ENCODE measurements around the gene LRFN2.

Gene LRFN2

GRCh38 chr6:40516429-40516828 is 70.7 kb downstream of the LRFN2 start:
- DNase-seq (ENCODE audit: insufficient read length, low spot score) (no peak), FAIRE-seq (no peak)
- TF ChIP-seq PAX5 (IDR thresholded peaks at IDR 0.05; ENCODE audit: insufficient read depth, low read length, severe bottlenecking) (no peak), POU2F2 (IDR thresholded peaks at IDR 0.05; ENCODE audit: low read depth, low read length) (no peak), POLR2AphosphoS5 (IDR thresholded peaks at IDR 0.05; ENCODE audit: low read depth, low read length) (no peak), POLR2A (IDR thresholded peaks at IDR 0.05; ENCODE audit: low read depth, low read length) (no peak), SPI1 (IDR thresholded peaks at IDR 0.05; ENCODE audit: low read depth, low read length) (no peak), TAF1 (IDR thresholded peaks at IDR 0.05; ENCODE audit: low read depth, low read length) (no peak)

DNA sequence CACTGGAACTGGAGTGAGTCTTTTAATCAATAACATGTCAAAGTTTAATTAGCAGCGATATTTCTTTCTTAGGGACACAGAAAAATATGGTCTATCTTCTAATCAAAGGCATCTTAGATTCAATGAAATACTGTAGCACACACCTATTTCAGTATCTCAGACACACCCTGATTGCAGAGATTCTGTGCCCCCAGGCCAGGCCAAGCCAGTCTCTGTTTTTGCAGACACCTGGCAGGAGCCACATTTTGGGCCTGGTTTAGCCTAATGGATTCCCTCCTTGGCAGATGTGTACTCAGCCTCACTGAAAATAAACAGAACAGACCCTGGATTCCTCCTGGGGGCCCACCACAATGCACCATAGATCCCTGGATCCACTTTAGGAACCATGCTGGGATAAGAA is 74.8 kb downstream of the LRFN2 start:
- TF ChIP-seq POU2F2 (IDR thresholded peaks at IDR 0.05; ENCODE audit: low read depth, low read length) (no peak), POLR2A (IDR thresholded peaks at IDR 0.05; ENCODE audit: low read depth, low read length) (no peak)
- DNase-seq (ENCODE audit: insufficient read length, low spot score): no peak
- no peak for FAIRE-seq

DNA sequence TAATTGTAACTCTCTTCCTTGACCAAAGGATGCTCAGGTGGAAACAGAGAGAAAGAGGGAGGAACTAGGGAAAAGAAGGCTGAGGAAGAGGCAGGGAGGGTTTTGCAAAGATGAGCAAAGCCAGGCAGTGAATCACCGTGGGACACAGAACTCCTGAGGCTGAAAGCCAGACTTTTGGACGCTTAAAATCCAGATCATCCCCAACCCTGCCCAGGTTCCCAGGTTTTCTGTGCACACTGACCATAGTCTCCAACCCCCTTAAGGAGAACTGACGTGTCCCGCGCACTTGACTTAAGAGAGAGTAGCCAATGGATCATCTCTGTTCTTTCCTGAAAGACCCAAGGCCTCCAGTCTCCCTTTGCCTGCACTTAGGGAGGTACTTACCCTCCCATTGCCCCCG is 75.3 kb downstream of the LRFN2 start:
- no peak for DNase-seq (ENCODE audit: insufficient read length, low spot score)
- TF ChIP-seq POLR2A (IDR thresholded peaks at IDR 0.05; ENCODE audit: low read depth, low read length) (no peak), TAF1 (IDR thresholded peaks at IDR 0.05; ENCODE audit: low read depth, low read length) (no peak), POU2F2 (IDR thresholded peaks at IDR 0.05; ENCODE audit: low read depth, low read length) (no peak), PAX5 (IDR thresholded peaks at IDR 0.05; ENCODE audit: insufficient read depth, low read length, severe bottlenecking) (no peak), SPI1 (IDR thresholded peaks at IDR 0.05; ENCODE audit: low read depth, low read length) (no peak), POLR2AphosphoS5 (IDR thresholded peaks at IDR 0.05; ENCODE audit: low read depth, low read length) (no peak)
- no peak for FAIRE-seq

GRCh38 chr6:40510442-40510841 is 76.7 kb downstream of the LRFN2 start:
- TF ChIP-seq POLR2AphosphoS5 (IDR thresholded peaks at IDR 0.05; ENCODE audit: low read depth, low read length) (no peak), POLR2A (IDR thresholded peaks at IDR 0.05; ENCODE audit: low read depth, low read length) (no peak), PAX5 (IDR thresholded peaks at IDR 0.05; ENCODE audit: insufficient read depth, low read length, severe bottlenecking) (no peak), SPI1 (IDR thresholded peaks at IDR 0.05; ENCODE audit: low read depth, low read length) (no peak), POU2F2 (IDR thresholded peaks at IDR 0.05; ENCODE audit: low read depth, low read length) (no peak), TAF1 (IDR thresholded peaks at IDR 0.05; ENCODE audit: low read depth, low read length) (no peak)
- DNase-seq (ENCODE audit: insufficient read length, low spot score) (no peak), FAIRE-seq (no peak)

- DNase-seq (ENCODE audit: insufficient read length, low spot score) (no peak), FAIRE-seq (no peak)
- TF ChIP-seq TAF1 (IDR thresholded peaks at IDR 0.05; ENCODE audit: low read depth, low read length) (no peak), POU2F2 (IDR thresholded peaks at IDR 0.05; ENCODE audit: low read depth, low read length) (no peak), SPI1 (IDR thresholded peaks at IDR 0.05; ENCODE audit: low read depth, low read length) (no peak), PAX5 (IDR thresholded peaks at IDR 0.05; ENCODE audit: insufficient read depth, low read length, severe bottlenecking) (no peak), POLR2AphosphoS5 (IDR thresholded peaks at IDR 0.05; ENCODE audit: low read depth, low read length) (no peak), POLR2A (IDR thresholded peaks at IDR 0.05; ENCODE audit: low read depth, low read length) (no peak)
Observed at GRCh38 chr6:40509716-40510260, 77.4 kb downstream of the LRFN2 start.

DNA sequence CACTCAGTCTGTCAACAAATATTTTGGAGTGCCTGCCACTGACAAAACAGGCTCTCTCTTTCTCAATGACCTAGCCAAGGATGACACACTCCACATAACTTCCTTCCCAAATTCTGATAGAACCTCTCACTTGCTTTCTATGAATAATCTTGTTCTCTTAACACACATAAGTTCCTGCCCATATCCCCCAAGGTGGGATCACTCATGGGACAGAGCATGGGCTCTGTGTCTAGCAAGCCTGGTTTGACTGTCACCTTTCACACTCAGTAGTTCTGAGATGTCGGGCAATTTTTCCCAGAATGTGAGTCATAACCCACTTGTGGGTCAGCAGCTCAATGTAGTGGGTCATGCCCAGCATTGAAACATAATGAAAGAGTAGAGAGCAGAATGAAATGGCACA is 78.1 kb downstream of the LRFN2 start:
- FAIRE-seq: no peak
- TF ChIP-seq POLR2A (IDR thresholded peaks at IDR 0.05; ENCODE audit: low read depth, low read length): no peak
- no peak for TF ChIP-seq POU2F2 (IDR thresholded peaks at IDR 0.05; ENCODE audit: low read depth, low read length)
- TF ChIP-seq SPI1 (IDR thresholded peaks at IDR 0.05; ENCODE audit: low read depth, low read length): no peak
- TF ChIP-seq TAF1 (IDR thresholded peaks at IDR 0.05; ENCODE audit: low read depth, low read length): no peak
- no peak for TF ChIP-seq PAX5 (IDR thresholded peaks at IDR 0.05; ENCODE audit: insufficient read depth, low read length, severe bottlenecking)
- no peak for TF ChIP-seq POLR2AphosphoS5 (IDR thresholded peaks at IDR 0.05; ENCODE audit: low read depth, low read length)

GRCh38 chr6:40506954-40507353 is 80.2 kb downstream of the LRFN2 start:
- FAIRE-seq: no peak
- no peak for TF ChIP-seq POLR2A (IDR thresholded peaks at IDR 0.05; ENCODE audit: low read depth, low read length)
- TF ChIP-seq POLR2AphosphoS5 (IDR thresholded peaks at IDR 0.05; ENCODE audit: low read depth, low read length): no peak
- TF ChIP-seq TAF1 (IDR thresholded peaks at IDR 0.05; ENCODE audit: low read depth, low read length): no peak
- TF ChIP-seq PAX5 (IDR thresholded peaks at IDR 0.05; ENCODE audit: insufficient read depth, low read length, severe bottlenecking): no peak
- no peak for TF ChIP-seq POU2F2 (IDR thresholded peaks at IDR 0.05; ENCODE audit: low read depth, low read length)
- no peak for TF ChIP-seq SPI1 (IDR thresholded peaks at IDR 0.05; ENCODE audit: low read depth, low read length)

More for the DNA sequence above, 78.1 kb downstream of the LRFN2 start:
- no peak for DNase-seq (ENCODE audit: insufficient read length, low spot score)

DNA sequence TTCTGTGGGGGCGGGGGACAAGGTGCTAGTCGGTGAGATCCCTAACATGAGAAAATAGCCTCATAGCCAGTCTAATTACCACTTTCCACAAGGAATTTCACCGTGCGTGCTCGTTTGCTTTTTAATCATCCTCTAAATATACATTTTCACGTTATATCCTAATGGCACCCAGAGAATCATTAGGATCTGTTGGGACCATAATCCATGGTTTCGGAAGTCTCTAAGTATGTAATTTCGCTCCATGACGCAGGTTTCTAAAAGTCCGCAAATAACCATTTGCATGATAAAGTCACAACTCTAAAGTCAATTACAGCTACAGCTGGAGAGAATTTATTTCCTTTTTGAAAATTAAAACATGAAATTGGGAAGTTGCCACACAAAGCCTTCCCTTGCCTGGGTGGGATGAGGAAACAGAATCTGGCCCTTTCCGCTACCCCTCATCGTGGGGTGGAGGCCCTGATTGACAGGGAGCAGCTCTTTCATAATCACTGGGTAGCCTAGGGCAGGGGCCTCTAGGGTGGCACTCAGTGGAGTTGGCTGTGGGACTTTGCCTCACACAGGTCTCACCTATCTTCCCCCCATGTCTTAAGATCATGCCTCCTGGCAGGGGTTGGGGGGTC is 81.9 kb downstream of the LRFN2 start:
- TF ChIP-seq TAF1 (IDR thresholded peaks at IDR 0.05; ENCODE audit: low read depth, low read length) (no peak), POLR2AphosphoS5 (IDR thresholded peaks at IDR 0.05; ENCODE audit: low read depth, low read length) (no peak)
- no peak for FAIRE-seq
- DNase-seq (ENCODE audit: insufficient read length, low spot score): no peak

More at GRCh38 chr6:40506954-40507353, 80.2 kb downstream of the LRFN2 start:
- DNase-seq (ENCODE audit: insufficient read length, low spot score): no peak

GRCh38 chr6:40504274-40504673 is 82.9 kb downstream of the LRFN2 start:
- DNase-seq (ENCODE audit: insufficient read length, low spot score) (no peak), FAIRE-seq (no peak)
- TF ChIP-seq TAF1 (IDR thresholded peaks at IDR 0.05; ENCODE audit: low read depth, low read length): no peak
- no peak for TF ChIP-seq POLR2A (IDR thresholded peaks at IDR 0.05; ENCODE audit: low read depth, low read length)
- no peak for TF ChIP-seq PAX5 (IDR thresholded peaks at IDR 0.05; ENCODE audit: insufficient read depth, low read length, severe bottlenecking)
- no peak for TF ChIP-seq POU2F2 (IDR thresholded peaks at IDR 0.05; ENCODE audit: low read depth, low read length)
- TF ChIP-seq SPI1 (IDR thresholded peaks at IDR 0.05; ENCODE audit: low read depth, low read length): no peak
- TF ChIP-seq POLR2AphosphoS5 (IDR thresholded peaks at IDR 0.05; ENCODE audit: low read depth, low read length): no peak

DNA sequence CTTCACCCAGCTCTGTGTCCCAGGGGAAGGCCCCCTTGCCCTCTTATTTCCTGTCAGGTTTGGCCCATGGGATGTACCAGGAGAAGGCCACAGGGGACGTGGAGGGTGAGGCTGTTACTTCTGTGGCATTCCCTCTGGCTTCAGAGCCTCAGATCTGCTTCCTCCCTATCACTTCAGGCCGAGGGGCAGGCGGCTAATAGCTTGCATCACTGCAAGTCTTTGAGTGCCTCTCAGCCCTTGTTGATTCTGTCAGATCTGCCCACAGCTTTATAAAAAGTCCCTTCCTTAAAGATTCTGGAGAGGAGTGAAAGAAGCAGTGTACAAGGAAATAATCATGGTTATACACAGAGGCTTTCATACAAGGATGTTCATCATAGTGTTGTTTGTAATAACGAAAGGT is 86.9 kb downstream of the LRFN2 start:
- DNase-seq (ENCODE audit: insufficient read length, low spot score) (no peak), FAIRE-seq (no peak)
- no peak for TF ChIP-seq POU2F2 (IDR thresholded peaks at IDR 0.05; ENCODE audit: low read depth, low read length)
- no peak for TF ChIP-seq POLR2AphosphoS5 (IDR thresholded peaks at IDR 0.05; ENCODE audit: low read depth, low read length)

All from GM12891 (cell line).